Astrocyte (in vitro differentiated cells and primary cell): ENCODE measurements around the gene ZNF771. TPM values are rescaled to one million over a fixed set of nuclear protein-coding genes. Genes with fewer than 3 reads are reported as not detected.

Experiments
- DNase-seq: peaks from one replicate; pipeline ENCODE4 v3.0.0-alpha.2; 2010; ENCODE audit warnings: low read depth
- FAIRE-seq: peaks from 2 replicates; lab custom pipeline; 2011; peaks lifted over from hg19 to GRCh38; lab: Jason Lieb, UNC
- H2AFZ ChIP-seq: 2 replicates; pipeline ENCODE4 v1.6.0; 2012; ENCODE audit warnings: low read depth, low read length, inconsistent platforms
- H3K27ac ChIP-seq: 2 replicates; pipeline ENCODE4 v1.5.1; 2011; ENCODE audit warnings: low read depth, low read length, inconsistent platforms
- H3K27me3 ChIP-seq: 2 replicates; pipeline ENCODE4 v1.6.0; 2011; ENCODE audit warnings: low read length, inconsistent platforms; ENCODE audit not compliant: insufficient read depth
- H3K36me3 ChIP-seq: 2 replicates; pipeline ENCODE4 v1.5.1; 2011; ENCODE audit warnings: low read length, inconsistent platforms; ENCODE audit not compliant: insufficient read depth
- H3K4me1 ChIP-seq: 2 replicates; pipeline ENCODE4 v1.5.1; 2011; ENCODE audit warnings: low read length, inconsistent platforms; ENCODE audit not compliant: insufficient read depth
- H3K4me2 ChIP-seq: 2 replicates; pipeline ENCODE4 v1.6.0; 2012; ENCODE audit warnings: low read length, inconsistent platforms
- H3K4me3 ChIP-seq: 2 replicates; pipeline ENCODE4 v1.5.1; 2011; ENCODE audit warnings: low read depth, mild to moderate bottlenecking, low read length, inconsistent platforms; ENCODE audit not compliant: insufficient read depth
- H3K79me2 ChIP-seq: 2 replicates; pipeline ENCODE4 v1.6.0; 2012; ENCODE audit warnings: mild to moderate bottlenecking, low read length, inconsistent platforms; ENCODE audit not compliant: insufficient read depth
- H3K9ac ChIP-seq: 2 replicates; pipeline ENCODE4 v1.6.0; 2012; ENCODE audit warnings: mild to moderate bottlenecking, low read length, inconsistent platforms
- H3K9me3 ChIP-seq: 2 replicates; pipeline ENCODE4 v1.5.1; 2012; ENCODE audit warnings: low read depth, mild to moderate bottlenecking, low read length, inconsistent platforms; ENCODE audit not compliant: insufficient read depth
- H4K20me1 ChIP-seq: 2 replicates; pipeline ENCODE4 v1.6.0; 2012; ENCODE audit warnings: low read length, inconsistent platforms; ENCODE audit not compliant: insufficient read depth
- H3K27ac Mint-ChIP-seq: one replicate; pipeline ENCODE4 v1.8.0; 2021; ENCODE audit warnings: mild to moderate bottlenecking, mixed read lengths; ENCODE audit not compliant: unreplicated experiment
- H3K27me3 Mint-ChIP-seq: one replicate; pipeline ENCODE4 v1.8.0; 2021; ENCODE audit warnings: low read depth, mixed read lengths; ENCODE audit not compliant: unreplicated experiment
- H3K36me3 Mint-ChIP-seq: one replicate; pipeline ENCODE4 v1.8.0; 2021; ENCODE audit warnings: low read depth, mixed read lengths; ENCODE audit not compliant: unreplicated experiment
- H3K4me1 Mint-ChIP-seq: one replicate; pipeline ENCODE4 v1.8.0; 2021; ENCODE audit warnings: low read depth, mixed read lengths; ENCODE audit not compliant: unreplicated experiment
- H3K4me3 Mint-ChIP-seq: one replicate; pipeline ENCODE4 v1.8.0; 2021; ENCODE audit warnings: mild to moderate bottlenecking, moderate library complexity, mixed read lengths; ENCODE audit not compliant: unreplicated experiment
- H3K9me3 Mint-ChIP-seq: one replicate; pipeline ENCODE4 v1.8.0; 2021; ENCODE audit warnings: mild to moderate bottlenecking, mixed read lengths; ENCODE audit not compliant: unreplicated experiment
- EZH2 ChIP-seq: IDR thresholded peaks from 2 replicates; pipeline ENCODE4 v1.6.1; 2012; ENCODE audit warnings: mild to moderate bottlenecking, low read length, inconsistent platforms; ENCODE audit not compliant: insufficient read depth
- total RNA-seq: library from RNA; stranded (reverse); gene quantifications from 2 replicates; pipeline ENCODE4 v1.2.1, GENCODE V29; 2021
- TF ChIP-seq, protein P1 (sequence below): IDR thresholded peaks from 2 replicates; pipeline ENCODE4 v1.5.1; 2011; ENCODE audit warnings: low read depth, mild to moderate bottlenecking, inconsistent platforms, low read length, moderate library complexity; ENCODE audit not compliant: insufficient read depth

Gene ZNF771
- total RNA-seq, 1 donor from 2014 or later, result 13.9 TPM

DNA sequence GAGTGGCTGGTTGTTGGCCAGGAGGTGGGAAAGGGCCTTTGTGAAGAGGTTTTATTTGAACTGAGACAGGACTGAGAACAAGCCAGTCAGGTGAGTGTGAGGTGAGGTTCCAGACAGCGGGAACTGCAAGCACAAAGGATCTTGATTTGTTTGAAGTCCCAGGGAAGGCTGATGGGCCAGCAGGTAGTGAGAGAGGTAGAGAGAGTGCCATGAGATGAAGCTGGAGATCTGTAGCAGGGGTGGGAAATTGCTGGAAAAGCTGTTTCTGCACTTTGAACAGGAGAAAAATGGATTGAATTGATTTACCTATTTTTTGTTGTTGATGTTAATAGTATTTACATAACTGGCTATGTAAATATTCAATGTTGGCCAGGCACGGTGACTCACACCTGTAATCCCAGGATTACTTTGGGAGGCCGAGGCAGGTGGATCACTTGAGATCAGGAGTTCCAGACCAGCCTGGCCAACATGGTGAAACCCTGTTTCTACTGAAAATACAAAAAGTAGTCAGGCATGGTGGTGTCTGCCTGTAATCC is 30.2 kb downstream of the ZNF771 start:
- no peaks in the 10 kb centered on the region for H3K4me1 ChIP-seq
- Mint-ChIP-seq H3K36me3 (no peaks in the 10 kb centered on the region), H3K27me3 (peaks cover 17% of the 10 kb centered on the region)

DNA sequence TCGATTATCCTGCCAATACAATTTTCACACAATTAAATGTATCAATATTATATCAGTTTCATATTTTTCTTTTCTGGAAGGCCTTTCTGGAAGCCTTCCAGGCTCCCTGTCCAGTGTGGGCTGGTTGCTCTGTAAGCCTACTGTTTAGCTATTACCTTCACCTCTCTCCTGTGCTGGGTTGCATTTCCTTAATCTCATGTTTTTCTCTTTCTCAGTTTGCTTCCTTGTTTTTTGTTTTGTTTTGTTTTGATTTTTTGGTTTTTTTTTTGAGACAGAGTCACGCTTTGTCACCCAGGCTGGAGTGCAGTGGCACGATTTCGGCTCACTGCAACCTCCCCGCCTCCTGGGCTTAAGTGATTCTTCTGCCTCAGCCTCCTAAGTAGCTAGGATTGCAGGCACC is 31.4 kb downstream of the ZNF771 start:
- Histone ChIP-seq H3K36me3 (no peaks in the 10 kb centered on the region), H4K20me1 (no peaks in the 10 kb centered on the region), H3K9me3 (no peaks in the 10 kb centered on the region), H2AFZ (no peak overlapping the region), H3K27me3 (peaks cover 2% of the 10 kb centered on the region), H3K27ac (no peak overlapping the region), H3K4me2 (no peak overlapping the region), H3K4me1 (no peaks in the 10 kb centered on the region), H3K4me3 (no peak overlapping the region), H3K79me2 (no peaks in the 10 kb centered on the region), H3K9ac (no peak overlapping the region)
- Mint-ChIP-seq H3K9me3 (no peaks in the 10 kb centered on the region), H3K27ac (no peak overlapping the region), H3K27me3 (peaks cover 10% of the 10 kb centered on the region), H3K4me3 (no peak overlapping the region), H3K4me1 (peaks cover 3% of the 10 kb centered on the region), H3K36me3 (peaks cover 6% of the 10 kb centered on the region)
- TF ChIP-seq EZH2, result no peak
- TF ChIP-seq, protein P1, sequence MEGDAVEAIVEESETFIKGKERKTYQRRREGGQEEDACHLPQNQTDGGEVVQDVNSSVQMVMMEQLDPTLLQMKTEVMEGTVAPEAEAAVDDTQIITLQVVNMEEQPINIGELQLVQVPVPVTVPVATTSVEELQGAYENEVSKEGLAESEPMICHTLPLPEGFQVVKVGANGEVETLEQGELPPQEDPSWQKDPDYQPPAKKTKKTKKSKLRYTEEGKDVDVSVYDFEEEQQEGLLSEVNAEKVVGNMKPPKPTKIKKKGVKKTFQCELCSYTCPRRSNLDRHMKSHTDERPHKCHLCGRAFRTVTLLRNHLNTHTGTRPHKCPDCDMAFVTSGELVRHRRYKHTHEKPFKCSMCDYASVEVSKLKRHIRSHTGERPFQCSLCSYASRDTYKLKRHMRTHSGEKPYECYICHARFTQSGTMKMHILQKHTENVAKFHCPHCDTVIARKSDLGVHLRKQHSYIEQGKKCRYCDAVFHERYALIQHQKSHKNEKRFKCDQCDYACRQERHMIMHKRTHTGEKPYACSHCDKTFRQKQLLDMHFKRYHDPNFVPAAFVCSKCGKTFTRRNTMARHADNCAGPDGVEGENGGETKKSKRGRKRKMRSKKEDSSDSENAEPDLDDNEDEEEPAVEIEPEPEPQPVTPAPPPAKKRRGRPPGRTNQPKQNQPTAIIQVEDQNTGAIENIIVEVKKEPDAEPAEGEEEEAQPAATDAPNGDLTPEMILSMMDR, result no peak
- FAIRE-seq, result no peak
- DNase-seq, result no peak

More for the DNA sequence above, 30.2 kb downstream of the ZNF771 start:
- H3K27ac Mint-ChIP-seq, result no peak overlapping the region
- no peaks in the 10 kb centered on the region for H3K4me1 Mint-ChIP-seq
- Histone ChIP-seq H3K9ac (no peak overlapping the region), H2AFZ (no peak overlapping the region), H3K27me3 (peaks cover 2% of the 10 kb centered on the region), H3K36me3 (no peaks in the 10 kb centered on the region), H3K4me2 (no peak overlapping the region), H3K4me3 (no peak overlapping the region), H4K20me1 (no peaks in the 10 kb centered on the region), H3K9me3 (no peaks in the 10 kb centered on the region), H3K79me2 (no peaks in the 10 kb centered on the region), H3K27ac (no peak overlapping the region)
- FAIRE-seq (no peak), DNase-seq (no peak)
- no peak overlapping the region for H3K4me3 Mint-ChIP-seq
- H3K9me3 Mint-ChIP-seq, result no peaks in the 10 kb centered on the region
- TF ChIP-seq, protein P1, result no peak
- no peak for TF ChIP-seq EZH2

DNA sequence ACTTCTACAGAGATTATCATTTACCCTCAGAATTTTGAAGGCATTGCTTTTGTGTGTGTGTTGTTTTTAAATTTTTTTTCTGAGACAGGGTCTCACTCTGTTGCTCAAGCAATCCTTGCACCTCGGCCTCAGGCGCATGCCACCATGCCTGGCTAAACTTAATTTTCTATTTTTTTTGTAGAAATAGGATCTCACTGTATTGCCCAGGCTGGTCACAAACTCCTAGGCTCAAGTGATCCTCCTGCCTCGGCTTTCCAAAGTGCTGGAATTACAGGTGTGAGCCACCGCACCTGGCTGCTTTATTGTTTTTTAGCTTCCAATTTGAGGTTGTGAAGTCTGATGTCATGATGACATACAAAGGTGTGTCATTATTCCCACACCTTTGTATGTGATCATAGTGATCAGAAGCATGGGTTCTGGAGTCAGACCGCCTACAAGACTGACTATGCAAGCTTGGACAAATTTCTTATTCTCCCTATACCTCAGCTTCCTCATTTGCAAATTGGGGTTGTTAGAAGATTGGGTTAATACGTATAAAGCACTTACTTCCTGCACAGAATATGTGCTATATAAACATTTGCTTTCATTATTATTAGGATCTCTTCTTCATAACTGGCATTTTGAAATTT is 32.4 kb downstream of the ZNF771 start:
- H3K9me3 ChIP-seq, result no peaks in the 10 kb centered on the region
- peaks cover 10% of the 10 kb centered on the region for H3K79me2 ChIP-seq
- no peak overlapping the region for H2AFZ ChIP-seq
- no peaks in the 10 kb centered on the region for H3K36me3 ChIP-seq
- TF ChIP-seq, protein P1, result no peak
- TF ChIP-seq EZH2, result no peak
- no peaks in the 10 kb centered on the region for H4K20me1 ChIP-seq
- peaks cover 2% of the 10 kb centered on the region for H3K27me3 ChIP-seq
- no peak for DNase-seq
- H3K4me2 ChIP-seq, result no peak overlapping the region
- no peak overlapping the region for H3K4me3 Mint-ChIP-seq
- H3K36me3 Mint-ChIP-seq, result peaks cover 14% of the 10 kb centered on the region
- H3K4me1 Mint-ChIP-seq, result peaks cover 8% of the 10 kb centered on the region
- H3K9me3 Mint-ChIP-seq, result peaks cover 2% of the 10 kb centered on the region
- H3K9ac ChIP-seq, result no peak overlapping the region
- no peak overlapping the region for H3K27ac Mint-ChIP-seq
- H3K4me3 ChIP-seq, result no peak overlapping the region
- FAIRE-seq, result no peak
- H3K27me3 Mint-ChIP-seq, result peaks cover 8% of the 10 kb centered on the region
- H3K4me1 ChIP-seq, result peaks cover 4% of the 10 kb centered on the region
- no peak overlapping the region for H3K27ac ChIP-seq
